GOT3 (cell line): ENCODE measurements around the gene TBC1D4.
"Not testable (repeated sequence)": the region's sequence is repeated elsewhere in the genome, so short reads cannot be mapped to it uniquely, and the experiment has no call there.

ENCODE experiments used
- DNase-seq: peaks from one replicate; lab custom pipeline; 2025; ENCODE audit warnings: mixed read lengths; lab: John Stamatoyannopoulos, UW

Gene TBC1D4

DNA sequence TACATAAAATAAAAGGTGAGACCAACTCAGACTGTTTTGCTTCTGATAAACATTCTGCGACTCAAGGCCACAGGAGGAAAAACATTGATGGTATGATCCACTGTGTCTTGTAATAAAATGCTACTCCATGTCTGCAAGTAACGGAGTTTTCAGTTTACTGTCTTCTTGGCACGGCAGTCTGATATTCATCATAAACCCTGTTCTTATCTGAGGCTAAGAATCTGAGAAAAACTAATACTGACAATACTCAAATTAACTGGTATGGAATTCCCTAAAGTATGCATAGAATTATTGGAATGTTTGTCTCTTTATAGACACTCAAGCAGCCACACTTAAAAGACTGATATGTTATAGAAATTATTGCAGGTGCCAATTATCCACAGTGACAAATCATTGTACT, 125.5 kb downstream of the TBC1D4 start:
- DNase-seq: no peak

- no peak for DNase-seq
Measured at GRCh38 chr13:75355609-75356008, 126.4 kb downstream of the TBC1D4 start.

- DNase-seq: no peak
Measured at GRCh38 chr13:75353781-75354193, 128.2 kb downstream of the TBC1D4 start.

DNA sequence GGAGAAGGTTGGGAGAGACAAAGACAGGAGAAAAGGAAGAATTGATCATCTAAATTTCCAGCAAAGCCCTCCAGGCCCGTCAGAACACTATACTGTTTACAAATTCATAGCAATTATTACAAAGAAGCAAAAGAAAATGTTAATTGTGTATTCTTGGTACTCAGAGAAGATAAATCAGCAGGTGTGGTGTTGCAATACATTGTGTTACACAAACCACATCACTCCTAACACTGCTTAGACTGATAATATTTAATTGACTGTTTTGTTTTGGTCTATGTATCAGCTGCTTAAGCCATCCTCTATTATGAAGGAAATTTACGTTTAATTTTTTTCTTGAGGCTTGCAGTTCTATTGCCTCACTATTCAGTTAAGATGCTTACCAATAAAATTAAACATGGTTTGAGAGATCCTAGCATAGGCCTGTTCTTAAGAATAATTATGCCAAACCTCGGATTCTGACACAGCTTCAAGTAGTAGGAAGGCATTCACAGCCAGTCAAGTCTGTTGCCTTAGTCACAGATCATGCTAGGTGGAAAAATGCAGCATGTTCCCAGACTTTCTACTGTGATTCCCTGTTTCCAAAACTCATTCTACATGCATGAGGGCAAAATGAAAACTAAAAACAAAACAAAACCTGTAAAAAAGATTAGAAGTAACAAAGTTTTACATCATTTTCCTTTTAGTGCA, 129.2 kb downstream of the TBC1D4 start:
- no peak for DNase-seq

DNA sequence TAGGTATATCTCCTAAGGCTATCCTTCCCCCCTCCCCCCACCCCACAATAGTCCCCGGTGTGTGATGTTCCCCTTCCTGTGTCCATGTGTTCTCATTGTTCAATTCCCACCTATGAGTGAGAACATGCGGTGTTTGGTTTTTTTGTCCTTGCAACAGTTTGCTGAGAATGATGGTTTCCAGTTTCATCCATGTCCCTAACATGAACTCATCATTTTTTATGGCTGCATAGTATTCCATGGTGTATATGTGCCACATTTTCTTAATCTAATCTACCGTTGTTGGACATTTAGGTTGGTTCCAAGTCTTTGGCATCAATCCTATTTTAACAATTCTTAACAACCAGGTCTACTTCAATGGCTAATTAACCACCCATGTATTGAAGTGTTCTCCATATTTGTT, 130.4 kb downstream of the TBC1D4 start:
- not testable (repeated sequence) for DNase-seq

- no peak for DNase-seq
Measured at GRCh38 chr13:75347925-75348324, 134.0 kb downstream of the TBC1D4 start.

GRCh38 chr13:75347457-75347856, 134.5 kb downstream of the TBC1D4 start:
- no peak for DNase-seq

GRCh38 chr13:75345193-75345592, 136.8 kb downstream of the TBC1D4 start:
- no peak for DNase-seq

GRCh38 chr13:75341028-75341427, 140.9 kb downstream of the TBC1D4 start:
- DNase-seq: no peak

DNA sequence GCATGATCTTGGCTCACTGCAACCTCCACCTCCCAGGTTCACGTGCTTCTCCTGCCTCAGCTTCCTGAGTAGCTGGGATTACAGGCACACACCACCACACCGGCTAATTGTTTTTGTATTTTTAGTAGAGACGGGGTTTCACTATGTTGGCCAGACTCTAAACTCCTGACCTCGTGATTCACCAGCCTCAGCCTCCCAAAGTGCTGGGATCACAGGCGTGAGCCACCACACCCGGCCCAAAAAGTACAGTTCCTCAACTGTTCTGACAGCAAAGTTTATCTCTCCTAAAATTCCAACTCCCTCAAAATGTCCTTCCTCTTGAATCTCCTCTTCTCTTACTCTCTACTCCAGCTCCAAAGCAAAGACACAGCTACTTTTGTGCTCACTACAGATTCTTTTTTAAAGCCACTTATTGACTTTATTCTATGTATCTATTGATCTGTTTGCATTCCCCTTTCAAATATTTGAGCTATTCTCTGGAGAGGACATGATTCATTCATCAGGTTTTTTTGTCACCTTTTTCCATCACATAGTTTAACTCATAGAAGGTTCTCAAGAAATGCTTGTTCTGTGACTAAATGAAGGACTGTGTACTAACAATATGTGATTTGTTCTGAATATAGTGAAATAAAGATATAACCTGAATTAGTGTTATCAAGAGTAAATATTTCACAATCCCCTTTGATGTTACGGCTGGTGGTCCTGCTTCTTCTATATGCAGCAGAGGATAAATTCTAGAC, 142.2 kb downstream of the TBC1D4 start:
- DNase-seq: no peak

DNA sequence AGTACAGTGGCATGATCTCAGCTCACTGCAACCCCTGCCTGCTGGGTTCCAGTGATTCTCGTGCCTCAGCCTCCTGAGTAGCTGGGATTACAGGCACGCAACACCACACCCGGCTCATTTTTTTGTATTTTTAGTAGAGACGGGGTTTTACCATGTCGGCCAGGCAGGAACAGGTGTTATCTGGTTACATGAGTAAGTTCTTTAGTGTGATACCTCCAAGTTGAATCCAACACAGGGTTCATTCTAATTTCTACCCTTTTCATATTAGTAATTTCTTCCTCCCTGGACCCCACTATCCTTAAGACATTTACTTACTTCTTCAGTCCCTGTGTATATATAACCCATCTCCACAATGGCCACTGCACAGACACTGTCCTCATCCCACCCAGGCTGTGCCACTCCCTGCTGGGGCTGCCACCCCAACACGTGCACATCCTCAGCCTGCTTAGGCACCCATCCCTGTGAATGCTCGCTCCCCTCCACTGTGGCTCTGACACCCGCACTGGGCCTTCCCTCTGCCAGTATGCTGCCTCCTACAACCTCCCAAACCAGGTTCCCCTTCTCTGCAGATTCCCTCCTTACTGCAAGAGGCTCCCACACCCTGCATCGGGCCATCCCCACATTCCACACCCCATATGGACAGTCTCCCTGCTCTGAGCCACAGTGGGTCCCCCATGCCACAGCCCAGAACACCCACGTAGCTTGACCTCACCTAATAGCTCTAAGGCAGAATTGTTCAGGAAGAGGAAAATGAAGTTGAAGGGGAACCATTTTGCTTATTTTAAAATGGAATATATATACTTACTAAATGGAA, 147.1 kb downstream of the TBC1D4 start:
- DNase-seq: no peak

GRCh38 chr13:75333103-75333502, 148.9 kb downstream of the TBC1D4 start:
- no peak for DNase-seq

DNA sequence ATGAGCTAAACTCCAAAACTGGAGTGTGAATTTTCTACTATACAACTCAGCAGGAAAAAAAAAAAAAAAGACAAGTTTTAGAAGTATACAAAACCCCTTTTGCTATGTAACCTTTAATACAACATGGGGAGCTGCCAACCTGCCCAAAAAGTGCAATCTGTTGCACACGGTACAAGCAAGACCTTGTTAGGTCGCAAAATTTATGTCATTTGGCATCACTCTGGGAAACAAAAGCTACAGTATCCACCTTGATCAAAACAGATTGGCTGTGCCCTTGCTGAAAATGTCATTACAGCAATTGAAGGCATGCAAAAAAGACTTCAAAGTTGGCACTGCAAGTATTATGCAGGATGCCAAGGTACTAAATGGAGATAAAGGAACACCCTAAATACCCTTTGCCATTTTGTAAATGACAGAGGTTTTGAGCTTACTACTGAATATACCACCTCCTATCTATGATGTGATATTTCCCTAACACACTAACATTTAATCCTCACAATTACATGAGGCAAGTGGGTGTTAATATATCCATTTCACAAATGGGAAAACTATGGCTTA, 150.1 kb downstream of the TBC1D4 start:
- DNase-seq: no peak

- DNase-seq: no peak
Measured at GRCh38 chr13:75330770-75331169, 151.2 kb downstream of the TBC1D4 start.

- no peak for DNase-seq
Measured at GRCh38 chr13:75329723-75330122, 152.2 kb downstream of the TBC1D4 start.

GRCh38 chr13:75329097-75329496, 152.9 kb downstream of the TBC1D4 start:
- DNase-seq: no peak

GRCh38 chr13:75327135-75327510, 154.8 kb downstream of the TBC1D4 start:
- no peak for DNase-seq

- no peak for DNase-seq
Measured at GRCh38 chr13:75326173-75327134, 155.5 kb downstream of the TBC1D4 start.

DNA sequence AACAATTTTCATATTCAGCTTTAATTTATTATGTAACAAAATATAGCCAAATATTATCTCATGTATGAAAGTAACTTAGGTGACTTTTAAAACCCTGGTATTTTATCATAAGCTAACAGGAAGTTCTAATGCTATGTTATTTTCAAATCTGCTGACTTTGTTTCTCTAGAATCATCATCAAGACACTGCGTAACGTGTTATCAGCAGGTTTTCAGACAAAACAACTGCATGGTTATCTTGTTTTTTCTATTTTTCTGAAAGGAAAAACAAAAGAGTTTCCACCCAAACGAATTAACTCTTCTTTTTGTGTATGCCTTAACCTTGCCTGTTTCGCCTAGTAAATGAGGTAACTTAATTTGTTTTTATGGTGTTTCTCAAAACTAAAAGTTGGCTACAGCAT, 156.3 kb downstream of the TBC1D4 start:
- no peak for DNase-seq

DNA sequence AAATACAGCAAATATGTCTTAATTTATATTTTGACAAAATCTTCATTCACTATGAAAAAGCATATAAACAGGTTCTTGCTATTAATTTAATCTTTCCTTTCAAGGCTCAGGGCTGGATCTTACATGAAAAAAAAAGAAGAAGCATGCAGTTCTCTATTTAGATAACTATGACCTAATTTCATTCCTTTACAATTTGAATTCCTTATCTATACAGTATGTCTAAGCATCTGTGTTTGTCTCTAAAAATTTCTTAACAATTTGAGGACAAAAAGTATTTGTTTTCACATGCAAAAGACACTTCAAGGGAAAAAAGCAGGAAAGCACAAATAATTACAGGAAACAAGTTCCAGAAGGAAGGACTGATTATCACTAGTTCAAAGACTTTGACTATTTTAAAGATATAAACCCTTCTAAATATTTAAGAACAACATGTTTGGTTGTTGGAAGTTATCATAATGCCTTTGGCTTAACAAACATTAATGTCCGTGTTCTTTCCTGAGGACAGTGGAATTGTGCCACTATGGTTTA, 157.5 kb downstream of the TBC1D4 start:
- no peak for DNase-seq

DNA sequence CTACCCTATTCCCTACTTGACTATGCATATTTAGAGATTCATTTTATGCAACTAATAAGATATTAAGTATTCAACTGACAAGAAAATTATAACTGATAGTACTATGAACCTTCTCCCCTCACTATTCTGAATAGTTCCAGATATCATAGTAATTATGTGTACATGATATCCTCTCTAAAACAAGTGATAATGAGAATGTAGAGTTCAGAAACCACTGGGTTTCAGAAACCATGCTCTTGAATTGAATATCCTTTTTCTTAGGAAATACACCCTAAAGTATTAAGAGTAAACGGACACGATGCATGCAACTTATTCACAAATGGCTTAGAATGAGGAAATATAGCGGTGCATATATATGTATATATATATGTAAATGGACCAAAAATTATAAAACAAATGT, 160.9 kb downstream of the TBC1D4 start:
- DNase-seq: no peak
